GM19463 (cell line): ENCODE data around the gene DVL1.
A peak's percentile ranks its signal among the peaks of the same experiment; 100 is the strongest.

Source experiments
- ATAC-seq: cut with Tn5 transposase; IDR thresholded peaks from one replicate; pipeline ENCODE4 v1.9.1; 2021; ENCODE audit warnings: mild to moderate bottlenecking, moderate library complexity; ENCODE audit not compliant: unreplicated experiment

DVL1 gene

DNA sequence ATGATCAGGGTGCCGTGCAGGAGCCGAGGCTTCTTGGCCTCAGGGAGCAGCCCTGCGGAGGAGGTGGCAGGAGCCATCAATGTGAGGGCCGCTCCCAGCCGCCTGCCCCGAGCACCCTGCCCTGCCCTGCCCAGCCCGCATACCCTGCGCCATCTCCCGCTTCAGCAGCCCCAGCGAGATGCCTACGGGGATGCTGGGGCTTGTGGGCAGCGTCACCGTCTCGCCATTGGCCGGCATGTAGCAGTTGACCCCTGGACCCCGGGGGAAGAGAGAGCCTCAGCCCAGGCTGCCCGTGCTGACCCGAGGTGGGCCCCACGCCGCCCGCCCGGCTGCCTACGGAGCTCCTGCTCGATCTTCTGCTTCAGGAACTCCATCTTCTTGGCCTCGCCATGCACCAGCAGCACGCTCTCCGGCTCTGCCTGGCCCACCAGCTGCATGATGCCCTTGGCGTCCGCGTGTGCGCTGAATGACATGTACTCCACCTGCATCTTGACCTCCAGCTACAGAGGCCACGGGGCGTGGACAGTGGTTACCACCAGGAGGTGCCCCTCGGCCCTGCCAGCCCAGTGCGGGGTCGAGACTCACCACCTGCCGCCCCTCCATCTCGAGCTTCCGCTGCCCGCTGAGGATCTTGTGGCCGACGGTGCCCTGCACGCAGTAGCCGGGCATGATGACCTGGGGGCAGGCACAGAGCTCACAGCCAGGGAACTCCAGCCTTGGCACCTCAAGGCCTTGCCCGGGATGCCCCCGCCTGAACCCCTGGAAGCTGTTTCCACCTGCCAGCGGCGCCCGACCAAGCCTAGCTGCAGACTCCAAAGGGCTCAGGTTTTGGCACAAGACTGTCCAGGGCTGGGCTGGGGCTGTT, 36.5 kb downstream of the DVL1 start:
- no peak for ATAC-seq

DNA sequence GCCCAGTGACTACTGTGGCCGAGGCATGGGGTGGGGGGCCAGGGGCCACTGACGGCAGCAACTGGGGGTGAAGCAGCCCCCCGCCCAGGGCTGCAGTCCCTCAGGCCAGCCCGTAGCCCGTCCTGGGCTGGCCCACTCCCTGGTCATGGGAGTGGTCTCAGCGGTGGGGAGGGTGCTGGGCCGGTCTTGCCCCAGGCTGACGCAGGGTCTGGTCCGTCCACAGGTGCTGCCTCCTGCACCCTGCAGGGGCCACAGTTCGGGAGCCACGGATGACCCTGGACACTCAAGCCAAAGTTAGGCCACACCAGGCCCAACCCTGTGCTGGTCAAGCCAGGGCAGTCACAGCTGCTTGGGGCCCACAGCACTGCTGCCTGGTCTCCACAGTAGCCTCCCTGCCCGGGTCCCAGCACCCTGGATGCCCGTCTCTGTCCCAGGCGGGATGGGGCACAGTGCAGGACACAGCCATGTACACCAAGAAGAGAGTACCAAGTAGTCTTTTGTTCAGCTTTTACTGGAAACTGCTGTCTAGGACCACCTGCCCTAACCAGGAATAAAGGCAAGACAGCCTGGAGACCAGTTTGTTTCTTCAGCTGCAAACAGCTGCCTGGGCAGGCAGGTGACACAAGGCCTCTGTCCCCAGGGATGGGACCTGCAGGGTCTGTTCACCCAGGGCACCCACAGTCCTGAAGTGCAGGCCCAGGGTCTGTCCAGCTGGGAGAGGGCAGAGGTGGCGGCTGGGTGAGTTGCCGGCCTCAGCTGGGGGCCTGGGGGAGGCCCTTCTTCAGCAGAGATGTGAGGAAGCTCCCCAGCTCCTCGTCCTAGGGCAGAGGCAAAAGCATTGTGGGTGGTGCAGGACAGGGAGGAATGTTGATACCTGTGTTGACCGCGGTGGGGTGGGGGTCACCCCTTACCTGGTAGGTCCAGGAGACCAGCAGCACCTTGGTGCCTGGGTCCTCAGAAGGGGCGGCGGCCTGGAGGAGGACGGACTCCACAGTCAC, 37.8 kb downstream of the DVL1 start:
- no peak for ATAC-seq

DNA sequence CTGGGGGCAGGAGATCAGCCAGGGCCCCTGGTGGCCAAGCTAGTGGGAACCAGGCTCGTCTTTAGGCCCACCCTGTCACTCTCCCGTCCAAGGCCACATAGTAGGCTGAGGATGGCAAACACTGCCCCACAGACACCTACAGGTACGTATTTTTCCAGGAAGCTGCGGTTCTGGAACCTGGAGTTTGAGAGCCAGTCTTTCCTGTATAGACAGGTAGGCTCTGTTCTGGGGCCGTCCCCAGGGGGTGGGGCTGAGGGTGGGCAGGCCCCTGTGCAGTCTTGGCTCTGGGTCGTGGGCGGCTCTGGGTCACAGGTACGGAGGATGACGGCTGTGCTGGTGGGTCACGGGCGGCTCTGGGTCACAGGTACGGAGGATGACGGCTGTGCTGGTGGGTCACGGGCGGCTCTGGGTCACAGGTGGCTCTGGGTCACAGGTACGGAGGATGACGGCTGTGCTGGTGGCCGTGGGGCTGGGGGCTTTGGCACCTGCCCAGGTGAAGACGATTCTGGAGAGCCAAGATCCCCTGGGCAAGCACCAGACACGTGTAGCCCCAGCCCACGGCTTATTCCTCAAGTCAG, 38.7 kb downstream of the DVL1 start:
- no peak for ATAC-seq

DNA sequence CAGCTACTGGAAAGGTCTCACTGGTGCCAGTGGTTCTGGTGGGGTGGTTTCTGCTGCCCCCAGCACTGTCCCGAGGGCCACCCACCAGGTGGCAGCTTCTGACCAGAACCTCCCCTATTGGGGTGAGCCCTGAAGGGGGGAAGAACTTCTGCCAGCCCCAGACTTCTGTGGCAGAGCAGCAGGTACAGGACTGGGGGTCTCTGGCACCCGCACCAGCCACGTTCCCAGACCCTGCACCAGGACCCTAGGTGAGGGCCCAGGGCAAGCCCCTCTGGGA, 39.2 kb downstream of the DVL1 start:
- ATAC-seq: no peak

DNA sequence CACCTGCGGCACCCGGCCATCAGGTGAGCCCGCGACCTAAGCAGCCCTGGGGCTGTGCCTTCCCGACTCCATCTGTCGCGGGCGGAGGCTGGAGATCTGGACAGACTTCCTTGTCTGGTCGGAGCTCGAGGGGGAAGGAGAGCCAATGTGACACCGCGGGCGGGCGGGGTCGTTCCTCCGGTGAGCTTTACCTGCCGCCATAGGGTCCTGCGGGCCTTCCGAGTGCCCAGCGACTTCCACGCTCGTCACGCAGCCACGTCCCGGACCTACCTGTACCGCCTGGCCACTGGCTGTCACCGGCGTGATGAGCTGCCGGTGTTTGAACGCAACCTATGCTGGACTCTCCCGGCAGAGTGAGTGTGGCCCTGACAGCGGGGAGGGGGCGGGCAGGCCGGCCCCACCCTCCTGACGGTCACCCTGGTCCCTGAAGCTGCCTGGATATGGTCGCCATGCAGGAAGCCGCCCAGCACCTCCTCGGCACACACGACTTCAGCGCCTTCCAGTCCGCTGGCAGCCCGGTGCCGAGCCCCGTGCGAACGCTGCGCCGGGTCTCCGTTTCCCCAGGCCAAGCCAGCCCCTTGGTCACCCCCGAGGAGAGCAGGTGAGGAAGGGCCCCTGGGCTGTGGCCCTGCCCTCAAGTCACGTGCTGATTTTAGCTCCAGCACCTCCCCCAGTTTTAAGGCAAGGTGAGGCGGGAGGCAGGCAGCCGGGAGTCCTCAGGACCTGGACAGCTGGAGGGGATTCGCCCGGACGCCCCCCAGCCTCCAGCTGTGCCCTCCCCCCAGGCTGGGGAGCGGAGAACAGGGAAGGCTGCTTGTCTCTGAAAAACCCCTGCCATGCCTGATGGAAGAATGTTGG, 39.7 kb downstream of the DVL1 start:
- no peak for ATAC-seq

DNA sequence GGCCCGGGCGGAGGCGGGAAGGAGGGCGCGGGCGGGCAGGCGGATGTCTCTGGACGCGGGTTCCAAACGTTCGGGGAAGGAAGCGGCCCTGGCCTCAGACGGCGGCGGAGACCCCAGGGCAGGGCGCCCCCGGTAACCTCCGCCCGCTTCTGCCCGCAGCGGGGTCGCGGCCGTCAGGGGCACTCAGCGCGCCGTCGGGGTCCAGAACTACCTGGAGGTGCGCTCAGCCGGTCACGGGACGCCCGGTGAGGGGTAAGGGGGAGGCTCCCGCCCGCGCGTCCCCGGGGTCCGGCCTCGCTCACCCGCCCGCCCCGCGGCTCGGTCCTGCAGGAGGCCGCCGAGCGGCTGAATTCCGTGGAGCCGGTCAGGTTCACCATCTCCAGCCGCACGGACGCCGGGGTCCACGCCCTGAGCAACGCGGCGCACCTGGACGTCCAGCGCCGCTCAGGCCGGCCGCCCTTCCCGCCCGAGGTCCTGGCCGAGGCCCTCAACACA, 40.4 kb downstream of the DVL1 start:
- no peak for ATAC-seq

DNA sequence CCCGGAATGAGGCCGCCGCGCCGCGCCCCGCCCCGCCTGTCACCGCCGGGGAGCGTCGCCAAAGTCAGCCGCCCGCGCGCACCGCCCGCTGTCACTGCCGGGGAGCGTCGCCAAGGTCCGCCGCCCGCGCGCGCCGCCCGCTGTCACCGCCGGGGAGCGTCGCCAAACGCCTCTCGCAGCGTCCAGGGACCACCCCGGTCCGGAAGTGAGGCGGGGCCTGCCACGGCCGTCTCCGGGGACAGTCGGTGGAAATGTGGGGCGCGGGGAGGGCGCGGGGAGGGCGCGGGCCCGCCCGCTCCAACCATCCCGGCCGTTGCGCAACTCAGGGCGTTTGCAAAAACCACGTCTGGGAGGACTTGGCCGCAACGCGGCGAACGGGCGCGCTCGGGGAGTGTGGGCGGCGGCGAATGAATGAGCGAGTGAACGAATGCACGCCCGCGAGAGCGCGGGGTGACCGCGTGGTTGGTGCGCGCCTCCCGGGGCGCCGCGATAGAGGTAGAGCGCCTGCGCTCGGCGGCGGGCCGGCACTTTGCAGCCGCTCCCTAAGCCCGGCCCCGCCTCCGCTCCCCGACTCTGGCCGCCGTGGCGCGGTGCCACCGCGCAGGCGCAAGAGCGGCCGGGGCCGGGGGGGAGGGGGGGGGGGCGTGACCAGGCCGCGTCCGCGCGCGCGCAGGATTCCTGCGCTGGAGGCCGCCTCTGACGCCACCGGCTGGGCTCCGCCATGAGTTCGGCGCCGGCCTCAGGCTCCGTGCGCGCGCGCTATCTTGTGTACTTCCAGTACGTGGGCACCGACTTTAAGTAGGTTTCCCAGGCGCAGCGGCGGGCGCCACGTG, 41.1 kb downstream of the DVL1 start, which contains the start of the genes ACAP3 and PUSL1:
Gene ACAP3 (minus strand): TSS at position 8 of the 833 bp plus-strand sequence. CDS start 115 bp downstream, outside the sequence.
Gene PUSL1 (plus strand): TSS at position 675 of the 833 bp plus-strand sequence. CDS start 47 bp downstream, at position 722.
- ATAC-seq: peak; percentile 59

DNA sequence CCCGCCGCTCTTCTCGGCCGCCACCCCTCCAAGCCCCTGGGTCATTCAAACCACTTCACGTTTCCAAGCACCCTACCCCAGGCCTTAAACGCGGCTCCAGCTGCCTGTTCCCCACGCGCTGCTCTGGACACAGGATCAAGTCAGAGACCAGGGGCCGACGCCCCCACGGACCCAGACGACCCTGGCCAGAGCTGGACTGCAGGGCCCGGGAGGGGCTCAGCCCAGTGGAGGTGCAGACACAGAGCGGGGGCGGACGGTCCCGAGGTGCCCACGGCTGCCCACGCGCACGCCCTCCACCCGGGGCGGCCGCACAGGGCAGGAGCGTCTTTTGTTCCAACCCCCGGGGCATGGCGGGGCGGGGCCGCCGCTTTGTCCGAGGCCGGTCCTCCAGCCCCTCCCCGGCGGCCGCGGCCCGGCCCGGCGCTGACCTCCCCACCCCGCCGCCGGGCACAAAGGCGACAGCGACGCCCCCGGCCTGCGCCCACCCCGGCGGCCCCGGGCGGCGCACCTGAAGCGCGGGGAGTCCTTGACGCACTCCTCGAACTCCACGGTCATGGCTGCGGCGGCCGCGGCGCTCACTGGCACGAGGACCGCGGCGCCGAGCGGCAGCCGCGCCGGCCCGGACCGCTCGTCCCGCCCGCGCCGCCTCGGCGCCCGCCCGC, 41.8 kb downstream of the DVL1 start:
- ATAC-seq: peak; percentile 1

DNA sequence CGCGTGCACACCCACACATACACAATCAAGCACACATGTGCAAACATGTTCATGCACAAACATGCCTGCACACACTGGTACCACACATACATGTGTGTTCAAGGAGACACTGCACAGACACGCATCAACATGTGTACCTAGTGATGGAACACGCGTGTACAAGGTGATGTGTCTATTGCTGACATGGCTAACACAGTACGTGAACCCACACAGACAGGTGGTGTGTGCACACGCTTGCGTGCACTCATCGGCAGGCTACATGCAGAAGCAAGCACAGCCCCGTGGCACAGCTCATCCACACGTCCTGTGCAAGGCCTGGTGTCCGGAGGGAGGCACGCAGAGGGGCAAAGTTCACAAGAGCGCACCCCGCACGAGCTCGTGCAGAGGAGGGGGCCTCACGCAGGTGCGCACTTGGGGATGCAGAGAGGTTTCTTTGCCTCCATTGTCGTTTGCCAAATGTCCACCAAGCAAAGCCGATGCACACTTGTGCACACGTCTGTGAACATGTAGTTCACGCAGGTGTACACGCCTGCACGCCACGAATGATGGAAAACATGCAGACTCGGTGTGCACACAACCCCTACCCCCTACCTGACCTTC, 42.5 kb downstream of the DVL1 start:
- ATAC-seq: no peak

DNA sequence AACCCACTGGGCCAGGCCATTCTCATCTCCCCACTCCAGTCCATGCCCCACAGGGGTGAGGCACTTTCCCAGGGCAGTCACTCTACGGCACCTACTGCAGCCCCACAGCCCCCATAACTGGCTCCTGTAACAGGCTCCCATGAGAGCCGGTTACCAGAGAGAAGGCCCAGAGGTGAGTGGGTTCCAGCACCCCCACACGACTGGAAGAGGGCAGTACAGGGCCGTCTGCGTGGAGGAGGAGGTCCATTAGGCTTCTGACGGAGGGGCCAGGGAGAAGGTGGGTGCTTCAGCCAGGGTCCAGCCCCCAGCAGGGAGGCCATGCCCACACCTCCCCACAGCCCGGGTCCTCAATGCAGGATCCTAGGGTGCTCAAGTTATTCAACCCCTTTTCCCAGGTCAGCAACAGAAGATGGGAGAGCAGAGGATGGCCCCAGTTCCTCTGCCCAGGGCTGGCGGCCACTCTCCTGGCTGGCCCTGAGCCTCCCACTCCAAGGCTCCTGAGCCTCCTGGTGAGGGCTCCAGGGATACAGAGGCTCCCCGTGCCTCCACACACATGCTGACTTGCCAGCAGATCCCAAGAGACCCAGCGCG, 43.1 kb downstream of the DVL1 start:
- no peak for ATAC-seq

DNA sequence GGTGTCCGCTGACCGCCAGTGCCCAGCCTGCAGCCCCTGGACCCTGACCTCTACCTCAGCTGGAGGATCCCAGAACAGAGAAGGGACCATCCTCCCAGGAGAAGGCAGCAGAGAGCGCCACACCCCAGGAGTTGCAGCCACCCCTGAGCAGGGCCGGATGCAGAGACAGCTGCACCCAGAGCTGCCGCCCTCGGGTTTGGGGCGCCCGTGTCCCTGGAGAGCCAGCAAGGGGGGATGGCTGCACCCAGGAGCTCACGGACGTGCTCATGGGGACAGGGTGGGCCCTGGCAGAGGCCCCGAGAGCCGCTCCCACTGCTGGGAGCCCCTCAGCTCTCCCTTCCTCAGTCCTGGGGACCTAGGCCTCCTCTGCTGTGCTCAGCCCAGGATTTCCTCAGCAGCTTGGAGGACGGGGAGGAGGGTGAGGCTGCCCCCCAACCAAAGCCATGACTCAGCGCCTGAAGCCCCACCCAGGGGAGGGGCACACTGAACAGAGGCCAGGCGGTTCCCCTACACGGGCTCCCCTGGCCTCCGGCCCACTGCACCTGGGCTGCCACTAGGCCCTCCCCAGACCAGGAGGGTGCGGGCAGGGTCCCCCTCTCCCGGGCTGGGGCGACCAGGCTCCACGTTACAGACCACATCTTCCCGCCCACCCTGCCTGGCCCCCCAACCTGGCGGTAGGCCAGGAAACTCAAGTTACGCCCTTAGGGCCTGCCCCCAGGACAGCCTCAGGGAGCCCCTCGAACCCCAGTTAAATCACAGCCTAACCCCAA, 43.7 kb downstream of the DVL1 start:
- ATAC-seq: no peak

DNA sequence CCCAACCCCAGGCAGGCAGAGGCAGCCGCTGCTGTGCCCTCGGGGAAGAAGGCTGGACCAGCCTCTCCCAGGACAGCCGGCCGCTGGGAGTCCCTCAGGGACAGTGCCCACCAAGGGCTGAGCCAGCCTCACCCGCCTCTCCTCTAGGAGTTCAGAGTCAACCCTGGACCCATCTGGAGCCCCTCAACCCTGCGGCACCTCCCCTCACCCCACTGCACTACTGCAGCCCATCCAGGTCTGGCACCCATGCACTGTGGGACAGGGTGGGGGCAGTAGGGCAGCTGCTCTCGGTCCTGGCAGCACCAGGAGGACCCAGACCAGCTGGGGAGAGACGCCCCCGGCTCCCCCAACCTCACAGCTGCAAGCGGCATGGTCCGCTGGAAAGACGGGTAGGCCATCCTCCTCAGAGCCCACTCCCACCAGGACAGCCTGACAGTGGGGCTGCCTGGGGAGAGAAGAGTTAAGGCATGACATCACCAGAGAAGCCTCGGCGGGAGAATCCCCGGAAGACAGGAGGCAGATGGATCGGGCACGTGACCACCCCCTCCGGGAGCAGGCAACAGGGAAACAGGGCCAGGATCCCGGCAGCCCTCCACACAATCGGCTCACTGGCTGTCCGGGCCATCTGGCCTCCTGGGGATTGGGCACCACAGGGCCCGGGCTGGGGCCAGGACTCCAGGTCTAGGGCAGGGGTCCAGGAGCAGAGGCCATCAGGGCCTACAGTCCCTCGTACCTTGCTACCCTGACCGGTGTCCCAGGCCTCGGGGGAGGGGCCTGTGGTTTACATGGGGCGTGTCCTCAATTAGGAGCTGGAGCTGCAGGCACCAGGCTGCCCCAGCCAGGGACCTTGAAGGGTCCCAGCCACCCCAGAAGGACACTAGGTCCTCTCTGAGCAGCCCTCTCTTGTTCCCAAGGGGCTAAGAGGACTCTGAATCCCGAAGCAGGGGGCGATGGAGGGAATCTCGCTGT, 44.6 kb downstream of the DVL1 start:
- no peak for ATAC-seq

DNA sequence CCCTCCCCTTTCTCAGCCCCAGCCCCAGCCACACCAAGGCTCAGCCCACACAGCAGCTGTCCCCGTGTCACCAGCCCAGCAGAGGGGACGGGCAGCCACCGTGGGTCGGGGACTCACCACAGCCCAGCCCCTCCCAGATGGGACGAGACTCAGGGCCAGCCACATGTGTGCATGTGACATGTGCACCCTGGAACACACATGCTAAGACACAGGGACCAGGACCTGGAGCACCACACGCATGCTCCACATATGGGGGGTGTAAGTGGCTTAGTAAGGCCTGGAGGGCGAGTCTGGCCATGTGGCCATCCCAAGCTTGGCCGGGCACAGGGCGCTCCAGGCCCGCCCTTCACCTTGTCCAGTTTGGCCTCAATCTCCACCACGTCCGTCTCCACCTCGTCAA, 45.5 kb downstream of the DVL1 start:
- ATAC-seq: no peak

DNA sequence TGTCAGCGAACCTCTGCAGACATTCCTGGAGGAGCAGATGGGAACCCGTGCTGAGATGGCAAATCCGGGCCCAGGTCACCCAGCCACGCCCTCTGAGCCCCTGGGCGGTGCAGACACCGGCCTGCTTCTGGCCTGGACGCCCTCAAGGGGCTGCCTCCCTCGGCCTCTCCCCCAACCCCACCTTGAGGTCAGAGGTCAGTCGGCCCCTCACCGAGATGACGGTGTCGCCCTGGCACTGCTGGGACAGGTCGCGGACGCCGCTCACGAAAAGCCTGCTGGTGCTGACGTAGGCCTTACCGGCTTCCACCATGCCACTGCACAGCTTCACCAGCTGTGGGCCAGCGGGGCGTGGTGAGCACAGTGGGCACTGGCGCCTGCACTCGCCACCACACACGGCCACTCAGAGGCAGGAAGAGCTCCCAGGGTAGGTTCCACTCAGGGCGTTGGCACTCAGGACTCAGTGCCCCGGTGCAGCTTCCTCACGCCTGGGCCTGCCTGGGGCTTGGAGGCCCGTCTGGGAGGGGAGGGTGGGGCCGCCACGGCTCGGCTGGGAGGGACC, 46.2 kb downstream of the DVL1 start:
- ATAC-seq: no peak

DNA sequence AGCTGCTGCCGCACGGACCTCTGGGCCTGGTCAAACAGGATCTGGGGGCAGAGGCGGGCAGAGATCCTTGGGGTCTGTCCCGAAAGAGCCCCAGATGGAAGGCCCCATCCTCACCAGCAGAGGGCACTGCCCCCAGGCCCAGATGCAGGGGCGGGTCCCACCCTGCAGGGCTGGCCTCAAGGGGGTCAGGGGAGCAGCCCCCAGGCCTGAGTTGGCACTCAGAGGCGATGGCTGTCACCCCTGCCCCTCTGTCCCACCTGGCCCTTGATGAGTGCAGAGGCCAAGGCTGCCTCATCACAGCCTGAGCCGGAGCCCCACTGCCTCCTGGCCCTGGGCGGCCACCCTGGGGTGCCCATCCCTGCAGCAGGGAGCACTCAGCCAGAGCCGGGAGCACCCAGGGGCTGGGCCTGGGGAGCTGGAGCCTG, 47.2 kb downstream of the DVL1 start:
- ATAC-seq: no peak

DNA sequence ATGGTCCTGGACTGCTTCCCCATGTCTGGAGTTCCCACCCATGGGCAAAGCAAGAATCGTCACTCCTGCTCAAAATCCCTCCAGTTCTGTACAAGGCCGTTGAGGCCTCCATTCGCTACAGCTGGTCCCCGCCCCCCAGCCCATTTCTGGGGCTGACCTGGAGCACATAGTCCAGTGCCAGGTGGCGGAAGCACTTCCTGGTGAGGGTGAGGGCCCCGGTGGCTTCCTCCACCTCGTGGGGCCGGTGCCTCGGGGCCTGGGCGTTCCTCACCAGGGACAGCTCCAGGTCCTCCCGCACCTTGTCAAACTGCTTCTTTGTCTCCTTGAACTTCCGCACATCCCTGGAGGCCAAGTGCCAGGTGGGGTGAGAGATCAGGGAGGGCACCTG, 48.9 kb downstream of the DVL1 start:
- ATAC-seq: no peak
